Renal pelvis (tissue), 4 donors: Measurements from ENCODE around the gene BID. TPM values are rescaled to one million over a fixed set of nuclear protein-coding genes. Genes with fewer than 3 reads are reported as not detected.
"Not testable (repeated sequence)": the region's sequence is repeated elsewhere in the genome, so short reads cannot be mapped to it uniquely, and the experiment has no call there.

Source experiments
- DNase-seq: peaks from one replicate; pipeline ENCODE4 v3.0.0-alpha.2; 2013
- polyA plus RNA-seq, 3 donors: library from polyadenylated mRNA; unstranded; fragments of 120-200 nt; gene quantifications; one replicate each; pipeline ENCODE4 v1.2.1, GENCODE V29; 2013; ENCODE audit not compliant: insufficient read length in 3 of 3

Gene BID
- polyA plus RNA-seq, 3 donors = 18.8 to 20.6 (median 19.6) TPM

DNA sequence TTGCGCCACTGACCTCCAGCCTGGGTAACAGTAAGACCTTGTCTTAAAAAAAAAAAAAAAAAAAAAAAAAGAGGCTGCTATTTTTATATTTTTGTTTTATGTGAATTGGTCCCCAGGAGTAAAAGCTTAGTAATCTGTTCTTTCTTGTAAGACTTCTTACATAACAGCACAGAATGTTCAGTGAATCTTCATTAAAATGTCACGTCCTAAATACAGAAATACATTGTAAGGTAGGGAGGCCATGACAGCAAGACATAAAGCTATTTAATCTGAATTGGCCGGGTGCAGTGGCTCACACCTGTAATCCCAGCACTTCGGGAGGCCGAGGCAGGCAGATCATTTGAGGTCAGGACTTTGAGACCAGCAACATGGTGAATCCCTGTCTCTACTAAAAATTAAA is 64.2 kb downstream of the BID start:
- DNase-seq = no peak

DNA sequence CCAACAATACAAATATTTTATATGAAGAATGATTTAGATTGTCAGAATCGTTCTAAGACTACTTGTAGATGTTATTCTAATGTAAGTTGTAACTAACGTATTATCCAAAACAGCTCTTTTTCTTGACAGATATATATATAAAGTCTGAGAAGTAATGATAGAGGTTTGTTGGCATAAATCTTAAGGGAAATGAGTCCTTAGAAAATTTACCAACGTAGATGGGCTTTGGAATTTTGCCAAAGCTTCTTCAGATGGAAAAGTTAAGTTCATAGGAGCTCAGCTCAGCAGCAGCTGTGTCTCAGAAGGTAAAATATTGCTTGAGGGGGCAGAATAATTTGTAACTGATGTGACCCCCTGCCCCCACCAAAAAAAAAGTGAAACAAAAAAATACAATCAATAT is 66.7 kb downstream of the BID start:
- DNase-seq = no peak

DNA sequence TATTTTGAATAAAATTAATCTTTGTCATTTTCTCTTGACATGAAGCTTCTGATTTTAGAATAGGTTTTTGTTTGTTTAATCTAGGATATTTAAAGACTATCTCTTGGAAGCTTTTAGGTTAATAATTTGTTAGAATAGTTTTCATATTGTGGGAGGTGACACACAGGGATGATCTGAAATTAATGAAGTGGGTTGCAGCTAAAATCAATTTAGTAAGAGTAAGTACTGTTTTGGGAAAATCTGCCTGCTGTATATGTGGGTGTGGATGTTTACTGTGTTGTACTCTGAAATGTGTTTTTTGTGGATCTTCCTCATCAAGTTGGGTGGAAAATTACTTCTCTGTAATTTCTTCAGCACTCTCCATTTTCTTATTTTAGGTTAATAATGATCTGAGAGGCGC is 67.3 kb downstream of the BID start:
- DNase-seq = no peak

DNA sequence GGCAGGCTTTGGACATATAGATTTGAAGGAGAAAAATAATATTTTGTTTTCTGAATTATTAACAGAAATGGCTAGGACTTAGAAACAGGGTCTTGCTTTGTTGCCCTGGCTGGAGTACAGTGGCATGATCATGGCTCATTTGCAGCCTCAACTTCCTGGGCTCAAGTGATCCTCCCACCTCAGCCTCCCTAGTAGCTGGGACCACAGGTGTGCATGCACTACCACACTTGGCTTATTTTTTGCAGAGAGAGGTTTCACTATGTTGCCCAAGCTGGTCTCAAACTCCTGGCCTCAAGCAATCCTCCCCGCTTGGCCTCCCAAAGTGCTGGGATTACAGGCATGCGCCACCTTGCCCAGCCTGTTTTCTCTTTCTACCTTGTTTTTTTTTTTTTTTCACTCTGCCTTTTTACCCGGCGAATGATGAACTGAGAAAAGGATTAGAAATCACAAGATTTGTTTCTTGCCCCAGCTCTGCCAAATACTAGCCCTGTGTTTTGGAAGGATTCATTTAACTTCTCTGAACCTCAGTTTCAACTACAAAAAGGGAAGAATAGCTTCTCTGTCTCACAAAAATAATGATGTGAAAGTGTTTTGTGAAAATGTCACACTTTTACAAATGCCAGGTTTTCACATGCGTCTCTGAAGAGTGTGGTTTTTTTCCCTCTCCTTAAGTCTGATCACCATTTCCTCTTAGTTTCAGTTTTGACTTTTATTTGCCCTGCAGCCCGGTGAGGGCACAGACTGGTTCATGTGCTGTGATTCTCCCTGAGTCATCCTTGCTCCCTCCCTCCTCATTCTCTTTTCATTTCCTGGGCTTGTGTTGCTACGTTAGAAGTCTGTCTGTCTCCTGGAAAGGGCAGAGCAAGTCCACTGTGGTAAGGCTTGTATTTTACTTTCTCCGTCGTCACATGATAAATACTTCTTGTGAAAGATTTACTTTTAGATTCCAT is 68.0 kb downstream of the BID start:
- DNase-seq = no peak

DNA sequence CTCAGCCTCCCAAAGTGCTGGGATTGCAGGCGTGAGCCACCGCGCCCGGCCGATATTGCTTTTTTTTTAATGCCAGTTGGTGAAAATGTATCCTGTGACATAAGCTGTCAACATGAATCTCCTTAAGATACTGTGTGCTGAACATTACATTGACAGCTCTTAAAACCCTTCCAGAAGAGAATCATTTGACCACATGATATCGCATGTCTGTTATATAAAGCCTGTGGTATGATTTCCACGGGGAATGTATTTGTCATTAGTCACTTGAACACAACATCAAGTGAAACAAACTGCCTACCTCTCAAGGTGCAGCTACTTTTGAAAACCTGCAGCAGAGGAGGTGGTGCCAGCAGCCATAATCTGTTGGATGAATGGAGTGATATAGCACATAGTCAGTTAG is 68.7 kb downstream of the BID start:
- DNase-seq = no peak

GRCh38 chr22:17703811-17704210 is 70.5 kb downstream of the BID start:
- no peak for DNase-seq

- DNase-seq = no peak
Observed at GRCh38 chr22:17700778-17701177, 73.5 kb downstream of the BID start.

- no peak for DNase-seq
Observed at GRCh38 chr22:17699696-17700340, 74.5 kb downstream of the BID start.

- no peak for DNase-seq
Observed at GRCh38 chr22:17698948-17699347, 75.3 kb downstream of the BID start.

- DNase-seq = not testable (repeated sequence)
Observed at GRCh38 chr22:17698276-17698675, 76.0 kb downstream of the BID start.

DNA sequence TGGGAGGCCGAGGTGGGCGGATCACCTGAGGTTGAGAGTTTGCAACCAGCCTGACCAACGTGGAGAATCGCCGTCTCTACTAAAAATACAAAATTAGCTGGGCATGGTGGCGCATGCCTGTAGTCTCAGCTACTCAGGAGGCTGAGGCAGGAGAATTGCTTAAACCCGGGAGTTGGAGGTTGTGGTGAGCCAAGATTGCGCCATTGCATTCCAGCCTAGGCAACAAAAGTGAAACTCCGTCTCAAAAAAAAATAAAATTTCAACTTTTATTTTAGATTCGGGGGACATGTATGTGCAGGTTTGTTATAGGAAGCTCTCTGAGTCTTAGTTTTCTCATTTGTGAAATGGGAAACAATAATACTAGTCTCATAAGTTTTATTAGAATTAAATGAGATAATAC is 77.1 kb downstream of the BID start:
- not testable (repeated sequence) for DNase-seq

GRCh38 chr22:17695986-17696385 is 78.3 kb downstream of the BID start:
- DNase-seq = no peak

DNA sequence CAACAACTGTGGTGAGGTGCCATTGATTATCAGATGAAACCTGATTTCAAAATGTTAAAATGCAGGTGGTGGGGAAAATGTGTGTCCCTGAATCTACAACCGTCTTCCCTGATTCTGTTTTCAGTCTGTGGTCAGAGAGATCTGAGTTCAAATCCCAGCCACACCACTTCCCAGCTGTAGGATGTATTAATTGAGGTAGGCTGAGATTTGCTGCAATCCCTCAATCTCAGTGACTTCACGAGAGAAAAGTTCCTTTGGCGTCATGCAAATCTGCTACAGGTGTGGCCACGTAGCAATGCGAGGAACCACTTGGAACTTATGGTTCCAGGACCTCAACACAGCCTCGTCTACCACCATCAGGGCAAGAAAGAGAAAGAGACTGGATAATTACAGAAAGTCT is 79.5 kb downstream of the BID start:
- no peak for DNase-seq

DNA sequence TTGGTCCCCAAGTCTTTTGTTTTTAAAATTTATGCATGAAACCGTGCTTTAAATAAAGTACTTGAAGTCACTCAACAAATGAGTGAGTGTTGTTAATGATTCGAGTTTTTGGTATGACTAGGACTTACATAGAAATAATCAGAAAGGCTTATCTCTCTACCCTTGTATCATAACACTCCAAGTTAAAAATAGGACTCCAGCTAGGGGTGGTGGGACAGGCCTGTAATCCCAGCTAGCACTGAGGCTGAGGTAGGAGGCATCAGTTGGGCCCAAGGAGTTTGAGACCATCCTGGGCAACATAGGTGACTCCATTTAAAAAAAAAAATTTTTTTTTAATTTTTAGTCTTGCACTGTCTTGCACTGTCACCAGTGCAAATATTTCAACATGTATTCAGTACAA is 80.1 kb downstream of the BID start:
- no peak for DNase-seq

GRCh38 chr22:17692841-17693240 is 81.4 kb downstream of the BID start:
- no peak for DNase-seq

- DNase-seq = no peak
Observed at GRCh38 chr22:17684245-17684644, 90.0 kb downstream of the BID start.

Other genes with a start within 250 kb of the BID start
- 1 to 10 TPM in 2 of 3 donors, under 1 TPM in 1; 0.89 to 2.0 (median 1.9) TPM for gene SLC25A18, start 211.0 kb downstream of the BID start, polyA plus RNA-seq
- gene ATP6V1E1, start 145.7 kb downstream of the BID start, polyA plus RNA-seq = 100 to 1,000 TPM; 107 to 140 (median 130) TPM
- 10 to 100 TPM; 43.2 to 47.3 (median 46.0) TPM for gene BCL2L13, start 135.7 kb downstream of the BID start, polyA plus RNA-seq